T47D (cell line): ENCODE measurements around the gene CGB3.

ENCODE experiments used
- DNase-seq, 2 experiments: peaks; one replicate each; pipeline versions ENCODE4 v3.0.0 to v3.0.0-alpha.2; 2011 to 2012; ENCODE audit warnings: low read depth in 1 of 2, low spot score in 1 of 2
- JUND ChIP-seq: IDR thresholded peaks from 2 replicates; pipeline ENCODE4 v1.6.1; 2012; ENCODE audit warnings: low read depth
- in situ Hi-C: cut with HindIII; loops from 2 replicates; pipeline ENCODE4 v1.10.0; 2016; ENCODE audit warnings: low sequenced_read_pairs, low pct_unique_long_range_greater_than_20kb

The CGB3 gene

GRCh38 chr19:48991011-48991609 lies 33.0 kb downstream of the CGB3 start:
- no peak for TF ChIP-seq JUND
- in situ Hi-C loops = no loop called here
- no peak for DNase-seq

GRCh38 chr19:48990400-48990799 lies 33.7 kb downstream of the CGB3 start:
- in situ Hi-C loops = no loop called here
- TF ChIP-seq JUND = no peak
- no peak for DNase-seq

GRCh38 chr19:48989701-48990291 lies 34.3 kb downstream of the CGB3 start:
- no peak for TF ChIP-seq JUND
- DNase-seq = no peak
- in situ Hi-C loops = no loop called here

GRCh38 chr19:48988860-48989259 lies 35.3 kb downstream of the CGB3 start:
- in situ Hi-C loops = no loop called here
- no peak for TF ChIP-seq JUND
- no peak for DNase-seq

GRCh38 chr19:48988286-48988685 lies 35.8 kb downstream of the CGB3 start:
- no peak for TF ChIP-seq JUND
- in situ Hi-C loops = no loop called here
- DNase-seq = no peak

GRCh38 chr19:48987323-48987722 lies 36.8 kb downstream of the CGB3 start:
- in situ Hi-C loops = no loop called here
- TF ChIP-seq JUND = no peak
- DNase-seq = no peak

- in situ Hi-C loops = no loop called here
- DNase-seq = no peak
- TF ChIP-seq JUND = no peak
Observed at GRCh38 chr19:48986211-48986610, 37.9 kb downstream of the CGB3 start.

- DNase-seq = no peak
- TF ChIP-seq JUND = no peak
- in situ Hi-C loops = no loop called here
Observed at GRCh38 chr19:48985711-48986110, 38.4 kb downstream of the CGB3 start.

- TF ChIP-seq JUND = no peak
- in situ Hi-C loops = no loop called here
- peak in 1 of 2 experiments; percentile 18 for DNase-seq
Observed at GRCh38 chr19:48982280-48982679, 41.9 kb downstream of the CGB3 start.

- DNase-seq = no peak
- no peak for TF ChIP-seq JUND
- in situ Hi-C loops = no loop called here
Observed at GRCh38 chr19:48977061-48977460, 47.1 kb downstream of the CGB3 start.

- no peak for TF ChIP-seq JUND
- peak in 1 of 2 experiments; percentile 29 for DNase-seq
- in situ Hi-C loops = no loop called here
Observed at GRCh38 chr19:48975947-48976847, 47.9 kb downstream of the CGB3 start.
